Muscle layer of colon (tissue), 2 donors: Measurements from ENCODE around the gene EFR3B.

Source experiments
- H3K27ac ChIP-seq: one replicate; pipeline ENCODE4 v1.7.0; 2013; ENCODE audit warnings: low read depth, mild to moderate bottlenecking, low read length, moderate library complexity
- H3K27me3 ChIP-seq, 2 donors: one replicate each; pipeline ENCODE4 v1.7.0; 2013; ENCODE audit warnings: low read length in 2 of 2, mild to moderate bottlenecking in 2 of 2; ENCODE audit not compliant: insufficient read depth in 2 of 2, control insufficient read depth in 1 of 2
- H3K36me3 ChIP-seq: one replicate; pipeline ENCODE4 v1.7.0; 2013; ENCODE audit warnings: mild to moderate bottlenecking, low read length; ENCODE audit not compliant: insufficient read depth
- H3K4me1 ChIP-seq: one replicate; pipeline ENCODE4 v1.7.0; 2013; ENCODE audit warnings: mild to moderate bottlenecking, low read length; ENCODE audit not compliant: insufficient read depth
- H3K4me3 ChIP-seq, 2 donors: one replicate each; pipeline ENCODE4 v1.7.0; 2013; ENCODE audit warnings: low read length in 2 of 2, low read depth in 1 of 2, mild to moderate bottlenecking in 1 of 2, moderate library complexity in 1 of 2
- H3K9ac ChIP-seq: one replicate; pipeline ENCODE4 v1.7.0; 2013; ENCODE audit warnings: low read length
- H3K9me3 ChIP-seq: one replicate; pipeline ENCODE4 v1.7.0; 2013; ENCODE audit warnings: mild to moderate bottlenecking, low read length
- donor health status: abdominal sarcoma.
- donor health status: Adenocarcinoma of cecum.

EFR3B gene

DNA sequence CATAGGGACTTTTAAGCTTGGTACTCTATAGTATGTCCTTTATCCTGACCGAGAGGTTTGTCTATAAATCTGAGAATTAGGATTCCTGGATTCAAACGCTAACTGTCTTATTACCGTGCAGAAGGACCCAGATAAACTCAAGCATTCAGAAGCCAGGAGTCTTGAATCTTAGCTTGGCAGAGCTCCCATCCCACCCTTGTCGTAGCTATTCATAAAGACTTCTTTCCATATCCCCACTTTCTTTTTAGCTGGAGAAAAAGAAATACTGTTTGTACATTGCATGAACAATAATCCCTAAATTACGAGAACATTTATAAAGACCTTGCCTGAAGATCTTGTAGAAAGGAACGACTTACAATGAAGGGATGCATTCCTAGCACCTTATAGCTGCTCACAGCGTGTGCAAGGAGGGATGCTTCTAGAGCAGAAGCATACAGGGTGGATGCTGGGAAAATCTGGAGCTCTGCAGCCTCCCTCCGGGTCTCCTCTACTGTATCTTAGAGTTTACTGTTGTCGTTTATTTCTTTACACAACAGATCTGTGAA is 13.6 kb downstream of the EFR3B start:
- Histone ChIP-seq H3K9ac (no peak overlapping the region), H3K9me3 (no peaks in the 10 kb centered on the region), H3K4me1 (no peaks in the 10 kb centered on the region), H3K27me3 (no peaks in the 10 kb centered on the region), H3K27ac (no peak overlapping the region), H3K36me3 (no peaks in the 10 kb centered on the region), H3K4me3 (no peak overlapping the region)

DNA sequence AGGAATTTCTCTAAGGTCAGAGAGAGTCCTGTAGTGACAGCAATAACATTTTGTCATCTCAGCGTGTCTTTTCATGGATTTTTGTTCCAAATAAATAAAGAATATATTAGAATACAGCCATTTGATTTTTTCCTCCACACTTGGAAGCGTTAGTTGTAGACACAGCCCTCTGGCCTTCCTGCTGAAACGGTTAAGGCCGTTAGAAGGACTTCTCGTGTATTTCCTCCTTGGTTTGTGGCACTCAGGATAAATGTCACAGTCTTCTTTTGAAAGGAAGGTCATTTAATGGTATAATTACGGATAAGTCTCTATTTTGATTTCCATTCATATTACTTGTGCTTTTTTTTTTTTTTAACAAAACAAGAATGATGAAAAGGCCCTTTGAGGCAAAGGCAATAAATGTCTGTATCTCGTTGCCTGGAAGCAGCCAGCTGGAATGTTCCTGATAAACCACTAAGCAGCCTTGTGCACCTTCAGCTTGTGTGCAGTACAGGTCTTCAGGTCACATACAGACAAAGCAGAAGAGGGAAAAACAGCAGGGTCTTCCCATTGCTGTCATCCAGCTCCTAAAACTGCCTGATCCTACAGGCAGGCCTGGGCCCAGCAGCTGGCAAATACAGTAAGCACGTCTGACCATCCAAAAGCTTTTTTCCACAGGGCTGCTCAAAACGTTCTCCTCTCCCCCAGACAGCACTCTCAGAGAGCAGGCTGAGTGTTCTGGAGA is 14.4 kb downstream of the EFR3B start:
- Histone ChIP-seq H3K4me3 (no peak overlapping the region), H3K27ac (no peak overlapping the region), H3K9me3 (no peaks in the 10 kb centered on the region), H3K9ac (no peak overlapping the region), H3K36me3 (no peaks in the 10 kb centered on the region), H3K4me1 (no peaks in the 10 kb centered on the region), H3K27me3 (no peaks in the 10 kb centered on the region)

DNA sequence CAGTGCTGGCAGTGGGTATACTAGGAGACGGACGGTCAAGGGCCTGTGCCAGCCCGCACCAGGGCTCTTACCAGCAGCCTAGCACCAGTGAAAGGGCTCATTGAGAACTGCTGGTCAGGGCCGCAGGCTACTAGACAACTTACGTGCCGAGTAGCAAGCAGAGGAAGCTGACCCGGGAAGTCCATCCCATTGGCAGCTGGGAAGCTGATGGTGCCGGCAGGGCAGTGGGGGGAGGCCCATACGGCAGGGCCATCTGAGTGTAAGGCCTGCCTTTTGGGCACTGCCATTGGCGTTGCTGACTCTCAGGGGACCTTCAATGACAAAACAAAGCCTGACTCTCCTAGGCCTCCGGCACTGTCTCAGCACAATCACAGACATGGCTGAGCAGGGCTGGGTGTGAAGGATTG is 20.6 kb downstream of the EFR3B start:
- H3K27ac ChIP-seq: no peak overlapping the region
- peaks cover 11% of the 10 kb centered on the region for H3K4me1 ChIP-seq
- H3K9ac ChIP-seq: no peak overlapping the region
- H3K9me3 ChIP-seq: no peaks in the 10 kb centered on the region
- no peaks in the 10 kb centered on the region for H3K27me3 ChIP-seq
- H3K36me3 ChIP-seq: no peaks in the 10 kb centered on the region
- H3K4me3 ChIP-seq: no peak overlapping the region

DNA sequence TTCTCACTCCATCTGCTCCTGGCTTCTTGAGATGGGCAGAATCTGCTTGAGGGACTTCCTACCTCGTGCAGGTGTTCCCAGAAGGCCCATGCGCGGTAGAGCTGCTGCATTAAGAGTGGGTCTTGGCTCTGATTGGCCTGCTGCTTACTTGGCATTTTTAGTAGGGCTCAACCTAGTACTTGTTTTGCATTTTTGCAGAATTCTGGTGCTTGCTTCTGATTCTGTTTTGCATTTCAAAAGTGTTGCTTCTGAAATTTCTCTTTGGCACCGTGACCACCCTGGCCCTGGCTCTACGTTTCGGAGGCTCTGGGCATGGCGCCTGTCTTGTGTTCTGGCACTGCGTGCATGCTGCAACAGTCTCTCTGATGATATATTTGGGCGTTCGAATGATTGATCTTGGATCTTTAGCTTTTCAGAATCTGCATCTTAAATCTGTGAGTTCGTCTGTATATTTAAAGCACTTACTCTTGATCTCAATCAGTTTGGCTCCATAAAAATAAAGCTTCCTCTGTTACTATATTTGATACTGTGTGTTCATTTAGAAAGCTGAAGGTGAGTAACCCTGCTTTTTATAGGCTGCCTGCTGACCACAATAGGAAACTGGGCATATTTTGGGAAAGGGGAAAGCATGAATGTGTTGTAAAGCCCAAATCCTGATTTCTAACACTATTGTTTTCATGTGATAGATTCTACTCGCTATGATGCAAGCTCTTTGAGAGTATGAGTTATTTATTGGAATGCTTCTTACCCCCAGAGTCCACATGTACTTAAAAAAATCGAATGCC is 22.2 kb downstream of the EFR3B start:
- Histone ChIP-seq H3K36me3 (no peaks in the 10 kb centered on the region), H3K27ac (no peak overlapping the region), H3K9me3 (no peaks in the 10 kb centered on the region), H3K4me3 (no peak overlapping the region), H3K9ac (no peak overlapping the region), H3K4me1 (peaks cover 11% of the 10 kb centered on the region), H3K27me3 (no peaks in the 10 kb centered on the region)

DNA sequence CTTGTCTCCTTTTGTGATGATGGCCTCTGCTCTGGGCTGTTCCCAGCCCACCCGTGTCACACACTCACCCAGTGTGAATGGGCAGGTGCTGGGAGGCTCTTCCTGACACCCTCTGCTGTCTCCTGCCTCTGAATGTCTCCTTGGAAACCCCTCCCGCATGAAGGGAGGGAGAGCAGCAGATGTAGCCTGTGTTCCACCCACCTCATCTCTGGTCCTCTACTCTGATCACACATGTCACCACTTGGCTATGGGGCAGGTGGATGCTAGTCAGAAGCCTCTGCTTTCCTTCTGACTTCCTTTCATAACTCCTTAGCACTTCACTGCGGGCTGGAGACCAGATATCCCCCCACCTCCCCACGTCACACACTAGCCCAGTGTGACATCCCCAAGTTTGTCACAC is 23.9 kb downstream of the EFR3B start:
- H3K27me3 ChIP-seq: no peaks in the 10 kb centered on the region
- peaks cover 11% of the 10 kb centered on the region for H3K4me1 ChIP-seq
- H3K4me3 ChIP-seq: no peak overlapping the region
- H3K27ac ChIP-seq: no peak overlapping the region
- H3K36me3 ChIP-seq: no peaks in the 10 kb centered on the region
- H3K9me3 ChIP-seq: no peaks in the 10 kb centered on the region
- no peak overlapping the region for H3K9ac ChIP-seq

DNA sequence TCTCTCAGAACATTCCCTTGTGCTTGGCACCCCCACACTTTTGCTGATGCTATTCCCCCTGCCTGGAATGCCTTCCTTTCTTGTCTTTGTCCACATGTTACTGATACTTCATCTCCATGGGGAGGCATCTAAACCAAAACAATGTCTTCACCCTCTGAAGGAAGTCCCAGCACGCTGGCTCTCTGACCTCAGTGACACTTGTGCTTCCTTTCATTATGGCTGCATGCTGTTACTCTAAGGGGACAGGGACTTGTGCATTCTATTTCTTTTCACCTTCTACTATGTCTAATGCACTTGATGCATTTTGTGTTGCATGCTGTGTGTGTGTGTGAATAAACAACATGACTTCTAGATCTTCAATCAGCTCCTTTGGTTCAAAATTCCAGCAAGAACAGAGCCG is 24.6 kb downstream of the EFR3B start:
- Histone ChIP-seq H3K4me3 (no peak overlapping the region), H3K27me3 (no peaks in the 10 kb centered on the region), H3K4me1 (peaks cover 11% of the 10 kb centered on the region), H3K9ac (no peak overlapping the region), H3K27ac (no peak overlapping the region), H3K36me3 (no peaks in the 10 kb centered on the region), H3K9me3 (no peaks in the 10 kb centered on the region)

GRCh38 chr2:25068217-25068616 is 26.3 kb downstream of the EFR3B start:
- H3K4me3 ChIP-seq: no peak overlapping the region
- H3K36me3 ChIP-seq: no peaks in the 10 kb centered on the region
- H3K27ac ChIP-seq: no peak overlapping the region
- no peak overlapping the region for H3K9ac ChIP-seq
- peaks cover 11% of the 10 kb centered on the region for H3K4me1 ChIP-seq
- H3K27me3 ChIP-seq: no peaks in the 10 kb centered on the region
- no peaks in the 10 kb centered on the region for H3K9me3 ChIP-seq

DNA sequence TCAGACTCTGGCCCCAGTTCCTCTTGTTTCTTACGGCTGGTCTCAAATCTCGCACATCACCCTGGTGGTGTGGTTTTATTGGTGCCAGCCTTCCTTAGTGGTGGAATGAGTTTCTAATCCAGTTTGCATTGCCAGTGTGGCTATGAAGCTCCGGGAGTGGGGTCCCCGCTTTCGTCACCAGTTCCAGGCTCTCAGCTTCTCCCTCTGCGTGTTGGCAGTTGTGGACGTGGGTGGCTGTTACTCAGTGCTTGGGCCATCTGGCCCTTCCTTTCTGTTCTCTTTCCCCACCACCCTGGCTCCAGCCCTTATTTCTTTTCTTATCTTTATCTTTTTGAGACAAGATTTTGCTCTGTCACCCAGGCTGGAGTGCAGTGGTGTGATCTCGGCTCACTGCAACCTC is 30.1 kb downstream of the EFR3B start:
- Histone ChIP-seq H3K27ac (no peak overlapping the region), H3K9me3 (no peaks in the 10 kb centered on the region), H3K9ac (no peak overlapping the region), H3K36me3 (no peaks in the 10 kb centered on the region), H3K4me1 (no peaks in the 10 kb centered on the region), H3K27me3 (no peaks in the 10 kb centered on the region), H3K4me3 (no peak overlapping the region)

- Histone ChIP-seq H3K27ac (no peak overlapping the region), H3K36me3 (no peaks in the 10 kb centered on the region), H3K4me3 (no peak overlapping the region), H3K9me3 (no peaks in the 10 kb centered on the region), H3K4me1 (no peaks in the 10 kb centered on the region), H3K9ac (no peak overlapping the region), H3K27me3 (no peaks in the 10 kb centered on the region)
Observed at GRCh38 chr2:25072606-25073005, 30.7 kb downstream of the EFR3B start.

DNA sequence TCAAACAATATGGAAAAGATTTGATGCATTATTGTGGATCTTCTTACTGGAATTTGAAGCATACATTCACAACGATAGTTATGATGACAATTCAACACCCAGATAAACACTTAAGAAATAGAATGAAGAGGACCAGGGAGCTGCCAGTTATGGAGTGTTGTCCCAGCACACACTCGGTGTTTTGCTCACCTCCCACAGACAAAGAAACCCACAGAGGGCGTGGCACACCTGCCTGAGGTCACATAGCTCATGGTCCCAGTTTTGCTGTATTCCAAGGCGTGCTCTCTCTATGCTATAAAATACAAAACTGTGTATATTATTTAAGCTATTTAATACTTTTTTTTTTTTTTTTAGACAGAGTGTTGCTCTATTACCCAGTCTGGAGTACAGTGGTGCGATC is 31.1 kb downstream of the EFR3B start:
- no peaks in the 10 kb centered on the region for H3K36me3 ChIP-seq
- peaks cover 2% of the 10 kb centered on the region for H3K4me1 ChIP-seq
- H3K4me3 ChIP-seq: no peak overlapping the region
- no peaks in the 10 kb centered on the region for H3K27me3 ChIP-seq
- no peak overlapping the region for H3K27ac ChIP-seq
- no peaks in the 10 kb centered on the region for H3K9me3 ChIP-seq
- H3K9ac ChIP-seq: no peak overlapping the region

- Histone ChIP-seq H3K27ac (no peak overlapping the region), H3K9me3 (no peaks in the 10 kb centered on the region), H3K36me3 (no peaks in the 10 kb centered on the region), H3K4me3 (no peak overlapping the region), H3K9ac (no peak overlapping the region), H3K4me1 (peaks cover 11% of the 10 kb centered on the region), H3K27me3 (no peaks in the 10 kb centered on the region)
Observed at GRCh38 chr2:25073914-25074313, 32.0 kb downstream of the EFR3B start.
